NCI-H774 (cell line): ENCODE results near the gene PPP1R2.

Experiments
- DNase-seq: peaks from one replicate; lab custom pipeline; 2025; lab: John Stamatoyannopoulos, UW

PPP1R2 gene

DNA sequence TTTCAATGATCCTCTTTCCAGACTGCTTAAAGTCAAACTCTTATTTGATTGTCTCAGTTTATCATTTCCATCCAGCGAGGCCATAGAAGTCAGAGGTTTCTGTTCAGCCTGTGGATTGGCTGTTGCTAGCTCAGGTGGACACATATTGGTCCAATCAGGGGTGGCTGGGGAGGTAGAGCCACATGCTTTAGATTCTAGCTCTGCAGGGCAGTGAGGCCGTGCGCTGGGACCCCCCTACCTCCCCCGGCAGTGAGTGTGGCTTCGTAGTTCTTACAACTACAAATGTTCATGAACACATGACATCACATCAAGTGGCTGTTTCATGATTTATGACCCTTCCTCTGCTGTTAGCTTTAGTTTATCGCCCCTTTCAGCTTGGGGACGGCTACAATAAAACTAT, 22.6 kb upstream of the PPP1R2 start:
- DNase-seq: no peak

DNA sequence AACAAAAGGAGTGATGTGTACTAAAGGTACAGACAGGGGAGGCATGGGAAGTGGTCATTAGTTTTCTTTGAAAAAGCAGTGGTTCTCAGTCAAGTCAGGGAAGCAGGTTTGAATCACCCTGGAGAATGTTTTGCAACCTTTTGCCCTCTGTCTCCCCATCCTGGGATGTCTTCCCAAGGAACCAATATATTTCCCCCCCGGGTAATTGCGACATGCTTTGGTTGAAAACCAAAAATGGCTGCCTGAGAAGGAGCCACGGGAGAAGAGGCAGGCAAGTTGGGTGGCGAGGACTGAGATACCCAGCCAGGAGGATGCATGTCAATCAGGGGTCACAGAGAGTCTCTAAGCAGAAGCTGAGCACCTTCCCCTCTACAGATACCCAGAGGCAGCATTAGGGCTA, 20.2 kb upstream of the PPP1R2 start:
- DNase-seq: no peak

DNA sequence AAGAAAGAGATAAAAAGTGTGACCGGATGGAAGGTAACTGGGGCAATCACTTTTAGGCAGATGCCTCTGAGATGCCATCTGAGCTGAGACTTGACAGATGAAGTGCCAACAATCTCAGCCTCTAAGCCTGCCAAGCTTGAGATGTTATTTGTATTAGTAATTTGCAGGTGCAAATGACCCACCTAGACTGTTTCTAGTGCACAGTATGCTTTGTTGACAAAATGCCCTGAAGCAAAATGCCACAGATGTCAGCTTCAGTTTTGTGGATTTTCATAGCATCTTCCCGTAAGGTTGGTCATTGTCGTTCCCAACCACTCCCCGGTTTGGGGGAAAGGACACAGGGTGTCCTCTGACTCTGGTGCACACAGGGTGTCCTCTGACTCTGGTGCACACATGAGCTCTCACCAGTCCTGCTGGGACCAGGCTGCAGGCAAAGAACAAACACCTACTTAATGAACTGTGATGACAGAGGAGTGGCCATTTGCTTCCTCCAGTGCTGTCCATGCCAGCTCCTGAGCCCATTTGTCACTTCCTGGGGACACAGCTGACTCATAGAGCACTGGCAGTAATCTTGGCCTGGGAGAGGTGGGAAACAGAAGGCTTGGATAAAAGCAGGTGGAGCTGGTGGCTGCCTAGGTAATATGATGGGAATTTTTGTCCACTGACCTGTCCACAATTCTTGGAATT, 16.7 kb upstream of the PPP1R2 start:
- DNase-seq: peak; percentile 75

DNA sequence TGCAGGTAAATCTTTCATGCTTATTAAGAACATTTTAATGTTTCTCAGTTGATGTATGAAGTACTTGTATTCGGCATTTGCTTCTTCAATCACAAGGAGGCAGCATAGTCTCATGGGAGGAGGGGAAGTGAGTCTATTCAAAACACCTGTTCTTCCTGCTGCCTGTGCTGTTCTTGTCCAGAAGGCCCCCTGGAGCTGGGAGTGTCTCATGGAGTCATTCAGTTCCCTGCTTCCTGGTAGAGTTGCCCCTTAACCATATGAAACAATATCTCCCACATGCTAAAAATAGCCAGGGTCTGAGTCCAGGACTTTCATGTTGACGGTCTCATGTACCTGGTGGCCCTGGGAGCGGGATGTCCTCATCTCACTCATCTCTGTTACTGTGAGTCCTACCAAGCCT, 15.5 kb upstream of the PPP1R2 start:
- DNase-seq: peak; percentile 74

DNA sequence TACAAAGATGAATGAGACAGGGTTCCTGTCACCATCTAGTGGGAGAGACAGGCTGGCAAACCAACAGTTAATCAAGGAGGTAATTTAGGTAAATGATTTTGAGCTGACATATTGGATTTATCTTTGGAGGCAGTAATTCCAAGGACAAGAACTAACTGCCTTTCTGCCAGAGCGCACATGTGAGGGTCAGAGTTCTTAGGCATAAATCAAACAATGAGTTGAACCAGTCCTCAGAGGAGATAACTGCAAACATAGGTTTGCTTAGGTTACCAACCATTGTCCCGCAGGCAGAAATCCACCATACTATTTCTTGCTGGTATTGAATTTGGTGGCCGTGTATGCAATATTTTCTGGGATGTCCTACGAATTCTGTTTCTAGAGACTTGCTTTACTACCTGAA, 14.2 kb upstream of the PPP1R2 start:
- DNase-seq: no peak

- DNase-seq: peak; percentile 71
Measured at GRCh38 chr3:195556390-195556789, 13.3 kb upstream of the PPP1R2 start.

DNA sequence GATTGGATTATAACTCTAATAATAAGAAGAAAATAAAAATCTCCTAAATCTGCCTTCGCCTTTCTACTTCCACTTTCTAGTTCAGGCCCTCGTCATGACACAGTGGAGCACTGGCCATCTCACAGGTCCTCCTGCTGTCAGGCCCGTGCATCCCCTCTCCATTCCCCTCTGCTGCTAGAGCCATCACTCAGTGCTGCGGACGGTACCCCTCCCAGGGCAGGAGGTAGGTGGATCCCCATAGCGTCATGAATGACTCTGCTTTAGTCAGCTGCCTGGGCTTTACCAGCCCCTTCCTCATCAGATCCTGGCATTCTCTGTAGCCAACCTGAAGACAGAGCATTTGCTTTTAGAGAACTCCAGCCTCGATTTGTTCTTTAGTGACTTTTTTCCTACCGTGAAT, 12.0 kb upstream of the PPP1R2 start:
- DNase-seq: no peak

- DNase-seq: no peak
Measured at GRCh38 chr3:195554458-195554857, 11.3 kb upstream of the PPP1R2 start.

DNA sequence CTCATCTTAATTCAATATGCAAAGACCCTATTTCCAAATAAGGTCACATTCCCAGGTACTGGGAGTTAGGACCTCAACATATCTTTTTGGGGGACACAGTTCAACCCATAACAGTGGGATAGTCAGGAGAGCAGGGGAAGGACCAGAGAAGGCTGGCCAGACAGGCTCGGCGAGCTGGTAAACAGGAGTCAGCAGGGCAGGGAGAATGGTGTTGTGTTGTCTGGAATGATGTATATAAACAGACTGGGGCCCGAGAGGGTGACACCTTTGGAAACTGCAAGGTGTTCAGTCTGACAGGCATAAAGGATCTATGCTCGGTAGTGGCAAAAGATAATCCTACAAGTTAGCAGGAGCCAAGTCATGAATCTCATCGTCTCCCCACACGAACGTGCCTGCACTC, 10.1 kb upstream of the PPP1R2 start:
- DNase-seq: no peak

DNA sequence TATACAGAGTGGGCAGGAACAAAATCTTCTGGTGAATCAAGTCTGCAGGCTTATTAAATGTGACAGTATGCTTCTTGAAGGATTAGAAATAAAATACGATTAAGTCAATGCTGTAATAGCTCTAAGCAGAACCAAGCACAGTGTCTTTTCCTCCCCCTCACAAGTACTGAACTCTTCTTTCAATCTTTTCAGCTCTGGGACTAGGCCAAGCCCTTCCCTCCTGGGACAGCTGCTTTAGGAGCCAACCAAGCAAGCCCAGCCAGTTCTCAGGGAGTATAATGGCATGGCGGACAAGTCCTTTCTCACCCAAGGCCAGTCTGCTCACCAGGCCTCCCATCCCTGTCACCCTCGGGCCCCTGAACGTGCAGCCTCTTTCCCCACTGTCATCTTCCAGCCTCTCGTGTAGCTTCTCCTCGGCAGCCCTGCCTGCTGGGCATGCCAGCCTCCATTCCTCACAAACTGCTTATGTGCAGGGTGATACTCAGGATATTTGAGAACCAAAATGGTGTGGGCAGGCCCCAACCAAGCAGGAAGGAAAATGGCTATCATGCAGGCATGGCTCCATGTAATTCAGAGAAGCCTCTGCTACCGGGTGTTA, 8.4 kb upstream of the PPP1R2 start:
- no peak for DNase-seq

- no peak for DNase-seq
Measured at GRCh38 chr3:195550723-195551122, 7.6 kb upstream of the PPP1R2 start.

DNA sequence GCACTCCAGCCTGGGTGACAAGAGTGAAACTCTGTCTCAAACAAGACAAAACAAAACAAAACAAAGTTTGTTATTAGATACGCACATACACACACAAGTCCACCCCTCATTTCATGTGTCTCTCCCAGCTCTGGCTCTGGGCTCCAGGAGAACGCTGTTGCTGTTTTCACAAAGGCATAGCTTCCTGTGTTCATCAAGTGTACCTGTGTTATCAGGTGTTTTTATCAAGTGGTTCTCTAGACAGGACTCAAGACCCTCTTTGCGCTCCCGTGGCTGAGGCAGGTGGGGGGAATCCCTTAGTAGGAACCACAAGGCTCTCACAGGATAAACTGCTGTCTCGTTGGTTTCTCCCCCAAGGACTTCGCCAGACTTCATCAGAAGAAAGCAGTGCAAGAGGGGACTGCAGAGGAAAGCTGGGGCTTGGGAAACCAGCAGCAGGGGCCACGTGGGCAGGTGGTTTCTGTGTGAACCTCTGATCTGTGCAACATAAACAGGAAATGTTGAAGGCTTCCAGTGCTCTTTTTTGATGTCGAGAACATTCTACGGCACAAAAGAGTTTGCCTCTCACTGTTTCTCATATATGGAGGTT, 6.9 kb upstream of the PPP1R2 start:
- DNase-seq: no peak

GRCh38 chr3:195548987-195549386, 5.9 kb upstream of the PPP1R2 start:
- no peak for DNase-seq

DNA sequence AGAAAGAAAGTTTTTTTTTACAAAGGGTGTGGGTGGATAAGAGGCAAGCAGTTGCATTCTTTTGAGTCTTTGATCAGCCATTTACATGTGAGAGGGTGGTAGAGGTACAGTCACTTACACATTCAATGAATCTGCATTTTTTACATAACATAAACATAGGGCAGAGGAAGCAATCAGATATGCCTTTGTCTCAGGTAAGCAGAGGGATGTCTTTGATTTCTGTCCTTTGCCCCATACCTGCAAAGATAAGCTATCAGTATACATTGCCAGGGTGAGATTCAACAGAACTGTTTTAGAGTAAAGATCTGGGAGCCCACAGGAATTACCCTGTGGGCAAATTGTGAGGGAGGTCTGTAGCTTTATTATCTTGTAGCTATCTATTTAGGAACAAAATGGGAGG, 5.4 kb upstream of the PPP1R2 start:
- DNase-seq: no peak

GRCh38 chr3:195548006-195548405, 4.9 kb upstream of the PPP1R2 start:
- DNase-seq: no peak

- DNase-seq: no peak
Measured at GRCh38 chr3:195546130-195546560, 3.0 kb upstream of the PPP1R2 start.

GRCh38 chr3:195544634-195545033, 1.5 kb upstream of the PPP1R2 start:
- no peak for DNase-seq

- no peak for DNase-seq
Measured at GRCh38 chr3:195544230-195544536, 1.1 kb upstream of the PPP1R2 start.

- no peak for DNase-seq
Measured at GRCh38 chr3:195543500-195544229, 540 bp upstream of the PPP1R2 start.

DNA sequence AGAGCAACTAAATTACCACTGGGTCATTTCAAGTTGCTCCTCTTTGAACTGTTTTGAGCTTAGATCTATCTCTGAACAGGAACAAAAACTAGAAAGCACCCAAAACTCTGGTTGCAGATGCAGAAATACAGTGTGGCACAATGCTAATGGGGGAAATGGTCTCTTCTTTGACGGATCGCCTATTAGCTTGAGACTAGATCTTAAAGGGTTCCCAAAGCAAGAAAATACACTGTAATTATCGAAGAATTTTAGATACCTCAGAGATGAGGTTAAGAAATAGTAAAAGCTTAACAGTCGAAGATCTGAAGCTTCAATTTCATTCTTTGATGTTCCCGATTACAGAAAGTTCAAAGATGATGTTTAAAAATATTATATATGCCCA, 818 bp downstream of the PPP1R2 start:
- DNase-seq: no peak

DNA sequence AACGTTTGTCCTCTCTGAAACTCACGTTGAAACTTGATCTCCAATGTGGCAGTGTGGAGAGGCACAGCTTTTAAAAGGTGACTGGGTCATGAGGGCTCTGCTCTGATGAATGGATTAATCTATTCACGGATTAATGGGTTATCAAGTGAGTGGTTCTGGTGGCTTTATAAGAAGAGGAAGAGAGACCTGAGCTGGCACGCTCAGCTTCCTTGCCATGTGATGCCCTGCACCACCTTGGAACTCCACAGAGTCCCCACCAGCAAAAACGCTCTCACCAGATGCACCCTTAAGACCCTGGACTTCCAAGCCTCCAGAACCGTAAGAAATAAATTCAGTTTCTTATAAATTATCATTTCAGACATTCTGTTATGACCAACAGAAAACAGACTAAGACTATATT, 2.6 kb downstream of the PPP1R2 start:
- DNase-seq: no peak

DNA sequence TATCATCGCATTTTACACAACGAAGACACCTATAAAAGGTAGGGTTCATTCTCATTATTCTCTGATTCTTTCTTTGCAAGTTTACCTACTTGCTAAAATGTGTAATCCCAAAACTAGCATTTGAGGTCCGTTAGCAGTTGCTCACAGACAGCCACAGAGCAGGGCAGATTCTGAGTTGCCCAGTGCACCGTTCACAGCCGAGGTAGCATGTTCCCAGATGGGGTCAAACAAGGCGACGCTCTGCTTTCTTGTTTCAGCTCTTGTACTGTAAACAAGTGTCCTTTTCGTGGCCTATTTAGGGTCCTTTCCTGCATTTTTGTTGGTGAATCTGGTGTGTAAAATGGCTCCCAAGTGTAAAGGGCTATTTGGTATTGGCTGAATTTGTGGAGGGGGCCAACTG, 3.1 kb downstream of the PPP1R2 start:
- DNase-seq: no peak

DNA sequence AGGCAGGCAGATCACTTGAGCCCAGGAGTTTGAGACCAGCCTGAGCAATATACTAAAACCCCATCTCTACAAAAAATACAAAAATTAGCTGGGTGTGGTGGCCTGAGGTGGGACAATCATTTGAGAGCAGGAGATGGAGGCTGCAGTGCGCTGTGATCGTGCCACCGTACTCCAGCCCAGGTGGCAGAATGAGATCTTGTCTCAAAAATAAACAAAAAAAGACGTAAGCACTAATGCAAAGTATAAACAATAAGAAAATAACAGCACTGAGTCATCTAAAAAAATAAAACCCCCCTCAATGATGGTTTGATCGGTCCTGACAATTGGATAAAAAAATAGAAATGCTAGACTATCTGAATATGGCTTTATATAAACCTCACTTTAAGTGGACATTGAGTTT, 3.6 kb downstream of the PPP1R2 start:
- DNase-seq: no peak
